GM19468 (cell line): ENCODE data around the gene ZNF775.
A peak's percentile ranks its signal among the peaks of the same experiment; 100 is the strongest.

ENCODE experiments used
- ATAC-seq: cut with Tn5 transposase; IDR thresholded peaks from one replicate; pipeline ENCODE4 v1.9.1; 2021; ENCODE audit warnings: mild to moderate bottlenecking, moderate library complexity, moderate number of reproducible peaks; ENCODE audit not compliant: unreplicated experiment; ENCODE audit errors: extremely low read depth

ZNF775 gene

GRCh38 chr7:150368096-150368883 lies 10.8 kb upstream of the ZNF775 start, which contains the start of gene REPIN1:
TSS of gene REPIN1 (plus strand) at chr7:150368822. CDS start at chr7:150369712, 890 bp downstream.
- ATAC-seq = peak; percentile 16

- ATAC-seq = no peak
Measured at GRCh38 chr7:150368884-150369747, 10.0 kb upstream of the ZNF775 start.

GRCh38 chr7:150369748-150370501 lies 9.2 kb upstream of the ZNF775 start:
- no peak for ATAC-seq

- ATAC-seq = no peak
Measured at GRCh38 chr7:150370612-150371071, 8.5 kb upstream of the ZNF775 start.

GRCh38 chr7:150371131-150371995 lies 7.8 kb upstream of the ZNF775 start:
- ATAC-seq = no peak

GRCh38 chr7:150371996-150372270 lies 7.2 kb upstream of the ZNF775 start:
- ATAC-seq = no peak

- ATAC-seq = no peak
Measured at GRCh38 chr7:150372271-150373048, 6.7 kb upstream of the ZNF775 start.

GRCh38 chr7:150373049-150373801 lies 5.9 kb upstream of the ZNF775 start:
- ATAC-seq = no peak

- no peak for ATAC-seq
Measured at GRCh38 chr7:150374026-150374425, 5.1 kb upstream of the ZNF775 start.

- no peak for ATAC-seq
Measured at GRCh38 chr7:150374472-150374871, 4.7 kb upstream of the ZNF775 start.

- ATAC-seq = no peak
Measured at GRCh38 chr7:150375662-150376521, 3.2 kb upstream of the ZNF775 start.

- ATAC-seq = no peak
Measured at GRCh38 chr7:150376560-150376959, 2.6 kb upstream of the ZNF775 start.

- ATAC-seq = no peak
Measured at GRCh38 chr7:150377196-150377595, 1.9 kb upstream of the ZNF775 start.

- ATAC-seq = no peak
Measured at GRCh38 chr7:150377635-150378034, 1.5 kb upstream of the ZNF775 start.

- no peak for ATAC-seq
Measured at GRCh38 chr7:150378115-150378852, 846 bp upstream of the ZNF775 start.

- ATAC-seq = no peak
Measured at GRCh38 chr7:150379441-150380379, 580 bp downstream of the ZNF775 start.
